Skeletal muscle satellite cell (primary cell): Measurements from ENCODE around the gene KLHL7.
A peak's percentile ranks its signal among the peaks of the same experiment; 100 is the strongest.
"Not testable (repeated sequence)": the region's sequence is repeated elsewhere in the genome, so short reads cannot be mapped to it uniquely, and the experiment has no call there.

ENCODE experiments used
- H3K27me3 ChIP-seq: 2 replicates; pipeline ENCODE4 v1.7.0; 2013; ENCODE audit warnings: low read length; ENCODE audit not compliant: control insufficient read depth, insufficient read depth
- H3K36me3 ChIP-seq: 2 replicates; pipeline ENCODE4 v1.7.0; 2013; ENCODE audit warnings: mild to moderate bottlenecking, control low read depth, low read length; ENCODE audit not compliant: insufficient read depth
- H3K4me1 ChIP-seq: 2 replicates; pipeline ENCODE4 v1.7.0; 2013; ENCODE audit warnings: low read length; ENCODE audit not compliant: control insufficient read depth, insufficient read depth
- H3K4me2 ChIP-seq: 2 replicates; pipeline ENCODE4 v1.7.0; 2013; ENCODE audit warnings: mild to moderate bottlenecking, low read length
- H3K4me3 ChIP-seq: 2 replicates; pipeline ENCODE4 v1.7.0; 2013; ENCODE audit warnings: low read length
- H3K9ac ChIP-seq: 2 replicates; pipeline ENCODE4 v1.7.0; 2013; ENCODE audit warnings: mild to moderate bottlenecking, low read depth, low read length, moderate library complexity
- H3K9me3 ChIP-seq: replicated peaks from 2 replicates; pipeline ENCODE4 v1.7.0; 2013; ENCODE audit warnings: mild to moderate bottlenecking, control low read depth, low read length

KLHL7 gene

DNA sequence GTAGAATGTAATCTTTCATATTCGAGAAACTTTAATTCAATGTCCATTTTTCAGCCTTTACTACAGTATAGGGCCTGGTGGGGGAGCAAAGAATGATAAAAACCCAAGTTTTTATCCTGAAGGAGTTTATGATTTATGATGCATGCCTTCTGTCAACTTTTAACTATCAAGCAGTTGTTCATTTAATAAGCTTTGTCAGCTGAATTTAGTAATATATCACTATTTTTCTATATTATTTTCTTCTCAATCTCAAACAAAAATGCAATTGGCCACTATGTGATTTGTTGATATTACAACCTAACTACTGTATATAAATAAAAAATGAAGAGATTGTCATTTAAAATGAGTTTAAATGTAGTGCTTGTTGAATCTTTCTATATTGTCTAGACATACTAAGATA is 78.7 kb downstream of the KLHL7 start:
- Histone ChIP-seq H3K9ac (peak overlapping the region; percentile 26), H3K9me3 (no peaks in the 10 kb centered on the region), H3K4me1 (peaks cover 18% of the 10 kb centered on the region), H3K27me3 (no peaks in the 10 kb centered on the region), H3K4me3 (no peak overlapping the region), H3K36me3 (peaks cover 41% of the 10 kb centered on the region), H3K4me2 (peak overlapping the region; percentile 85)

DNA sequence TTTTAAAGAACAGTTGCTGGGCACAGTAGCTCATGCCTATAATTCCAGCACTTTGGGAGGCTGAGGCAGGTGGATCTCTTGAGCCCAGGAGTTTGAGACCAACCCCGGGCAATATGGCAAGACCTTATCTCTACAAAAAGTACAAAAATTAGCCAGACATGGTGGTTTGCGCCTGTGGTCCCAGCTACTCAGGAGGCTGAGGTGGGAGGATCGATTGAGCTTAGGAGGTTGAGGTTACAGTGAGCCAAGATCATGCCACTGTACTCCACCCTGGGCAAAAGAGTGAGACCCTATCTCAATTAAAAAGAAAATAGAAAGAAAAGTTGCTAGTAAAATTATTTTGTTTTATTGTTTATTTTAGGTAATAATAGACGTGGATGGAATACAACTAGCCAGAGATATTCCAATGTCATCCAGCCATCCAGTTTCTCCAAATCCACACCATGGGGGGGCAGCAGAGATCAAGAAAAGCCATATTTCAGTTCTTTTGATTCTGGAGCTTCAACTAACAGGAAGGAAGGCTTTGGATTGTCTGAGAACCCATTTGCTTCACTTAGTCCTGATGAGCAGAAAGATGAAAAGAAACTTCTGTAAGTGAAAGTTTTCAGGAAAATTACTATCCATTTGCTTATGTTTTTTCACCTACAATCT is 79.2 kb downstream of the KLHL7 start:
- H3K36me3 ChIP-seq: peaks cover 43% of the 10 kb centered on the region
- no peaks in the 10 kb centered on the region for H3K9me3 ChIP-seq

DNA sequence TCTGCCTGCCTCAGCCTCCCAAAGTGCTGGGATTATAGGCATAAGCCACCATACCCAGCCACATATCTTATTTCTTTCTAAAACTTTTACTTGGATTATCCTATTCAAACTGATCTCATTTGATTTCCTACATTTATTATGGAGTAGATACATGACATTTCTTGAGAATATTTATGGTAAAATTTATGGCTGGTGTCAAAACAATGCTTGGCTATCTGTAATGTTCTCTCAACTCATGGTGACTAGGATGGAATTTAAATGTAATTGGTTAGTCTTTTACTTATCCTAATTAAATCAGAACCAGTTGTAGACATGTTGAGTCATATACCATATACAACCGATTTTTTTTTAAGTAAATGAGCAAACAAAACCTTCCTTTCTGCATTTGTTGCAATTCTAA is 80.4 kb downstream of the KLHL7 start:
- H3K4me3 ChIP-seq: no peak overlapping the region
- H3K9ac ChIP-seq: no peak overlapping the region
- no peaks in the 10 kb centered on the region for H3K9me3 ChIP-seq
- peaks cover 18% of the 10 kb centered on the region for H3K4me1 ChIP-seq
- H3K27me3 ChIP-seq: no peaks in the 10 kb centered on the region
- H3K36me3 ChIP-seq: peaks cover 43% of the 10 kb centered on the region
- H3K4me2 ChIP-seq: no peak overlapping the region

More for the DNA sequence above, 79.2 kb downstream of the KLHL7 start:
- Histone ChIP-seq H3K9ac (no peak overlapping the region), H3K4me3 (no peak overlapping the region), H3K27me3 (no peaks in the 10 kb centered on the region), H3K4me2 (peak overlapping the region; percentile 85), H3K4me1 (peaks cover 18% of the 10 kb centered on the region)

DNA sequence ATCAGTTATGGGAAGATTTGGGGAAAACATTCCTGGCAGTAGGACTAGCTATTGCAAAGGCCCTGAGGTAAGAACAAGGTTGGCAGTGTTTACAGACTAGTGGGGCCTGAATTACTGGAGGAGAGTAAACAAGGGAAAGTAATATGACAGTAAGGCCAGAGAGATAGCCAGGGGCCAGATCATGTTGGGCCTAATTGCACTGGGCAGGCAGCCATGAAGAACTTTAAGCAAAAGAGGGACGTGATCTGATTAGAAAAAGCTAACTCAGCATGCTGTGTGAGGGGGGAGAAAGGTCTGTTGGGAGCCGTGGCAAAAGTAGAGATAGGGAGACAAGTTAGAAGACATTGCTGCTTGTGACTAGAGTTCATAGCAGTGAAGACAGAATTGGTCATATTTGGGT is 85.4 kb downstream of the KLHL7 start:
- no peak overlapping the region for H3K4me3 ChIP-seq
- H3K9me3 ChIP-seq: no peaks in the 10 kb centered on the region
- no peak overlapping the region for H3K9ac ChIP-seq
- H3K36me3 ChIP-seq: peaks cover 57% of the 10 kb centered on the region
- no peaks in the 10 kb centered on the region for H3K27me3 ChIP-seq
- no peak overlapping the region for H3K4me2 ChIP-seq
- no peaks in the 10 kb centered on the region for H3K4me1 ChIP-seq

DNA sequence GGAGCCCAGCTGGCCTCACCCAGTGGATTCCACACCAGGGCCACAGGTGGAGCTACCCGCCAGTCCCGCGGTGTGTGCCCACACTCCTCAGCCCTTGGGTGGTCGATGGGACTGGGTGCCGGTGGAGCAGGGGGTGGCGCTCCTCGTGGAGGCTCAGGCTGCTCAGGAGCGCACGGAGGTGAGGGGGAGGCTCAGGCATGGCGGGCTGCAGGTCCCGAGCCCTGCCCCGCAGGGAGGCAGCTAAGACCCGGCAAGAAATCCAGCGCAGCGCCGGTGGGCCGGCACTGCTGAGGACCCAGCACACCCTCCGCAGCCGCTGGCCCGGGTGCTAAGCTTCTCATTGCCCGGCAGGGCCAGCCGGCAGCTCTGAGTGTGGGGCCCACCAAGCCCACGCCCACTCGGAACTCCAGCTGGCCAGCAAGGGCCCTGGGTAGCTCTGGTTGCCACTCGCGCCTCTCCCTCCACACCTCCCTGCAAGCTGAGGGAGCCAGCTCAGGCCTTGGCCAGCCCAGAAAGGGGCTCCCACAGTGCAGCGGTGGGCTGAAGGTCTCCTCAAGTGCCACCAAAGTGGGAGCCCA is 88.2 kb downstream of the KLHL7 start:
- H3K4me3 ChIP-seq, H3K4me2 ChIP-seq, H3K9ac ChIP-seq, H3K27me3 ChIP-seq, H3K9me3 ChIP-seq, H3K4me1 ChIP-seq: not testable (repeated sequence)
- peaks cover 38% of the 10 kb centered on the region for H3K36me3 ChIP-seq

DNA sequence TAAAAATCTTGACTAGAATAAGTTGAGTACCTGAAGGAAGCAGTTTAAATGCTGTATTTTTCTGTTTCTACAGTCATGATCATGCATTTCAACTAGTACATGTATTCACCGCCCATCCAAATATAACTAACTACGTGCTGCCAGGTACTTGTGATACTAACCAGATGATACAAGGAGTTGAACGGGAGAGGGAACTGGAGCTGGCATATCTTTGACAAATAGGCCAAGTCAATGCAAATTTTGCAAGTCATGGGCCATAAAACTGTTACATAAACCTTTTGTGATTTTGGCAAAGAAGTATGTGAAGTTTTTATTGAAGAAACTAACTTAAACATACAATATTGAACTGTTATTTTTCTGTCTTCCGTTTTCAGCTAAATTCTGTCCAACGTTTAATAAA is 90.7 kb downstream of the KLHL7 start:
- Histone ChIP-seq H3K36me3 (peaks cover 53% of the 10 kb centered on the region), H3K9ac (no peak overlapping the region), H3K4me3 (no peak overlapping the region), H3K4me2 (no peak overlapping the region), H3K27me3 (no peaks in the 10 kb centered on the region), H3K9me3 (no peaks in the 10 kb centered on the region), H3K4me1 (no peaks in the 10 kb centered on the region)

DNA sequence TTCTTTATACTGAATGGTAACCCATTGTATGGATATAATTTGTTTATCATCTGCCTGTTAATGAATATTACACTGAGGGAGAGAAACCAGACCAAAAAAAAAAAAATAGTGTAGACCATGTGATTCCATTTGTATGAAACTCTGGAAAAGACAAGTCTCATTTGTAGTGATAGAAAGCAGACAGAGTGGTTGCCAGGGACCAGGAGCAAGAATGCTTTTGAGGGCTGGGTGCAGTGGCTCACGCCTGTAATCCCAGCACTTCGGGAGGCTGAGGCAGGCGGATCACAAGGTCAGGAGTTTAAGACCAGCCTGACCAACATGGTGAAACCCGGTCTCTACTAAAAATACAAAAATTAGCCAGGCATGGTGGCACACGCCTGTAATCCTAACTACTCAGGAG is 92.2 kb downstream of the KLHL7 start:
- not testable (repeated sequence) for H3K4me2 ChIP-seq, H3K9me3 ChIP-seq, H3K9ac ChIP-seq, H3K4me1 ChIP-seq, H3K27me3 ChIP-seq, H3K4me3 ChIP-seq
- peaks cover 39% of the 10 kb centered on the region for H3K36me3 ChIP-seq

DNA sequence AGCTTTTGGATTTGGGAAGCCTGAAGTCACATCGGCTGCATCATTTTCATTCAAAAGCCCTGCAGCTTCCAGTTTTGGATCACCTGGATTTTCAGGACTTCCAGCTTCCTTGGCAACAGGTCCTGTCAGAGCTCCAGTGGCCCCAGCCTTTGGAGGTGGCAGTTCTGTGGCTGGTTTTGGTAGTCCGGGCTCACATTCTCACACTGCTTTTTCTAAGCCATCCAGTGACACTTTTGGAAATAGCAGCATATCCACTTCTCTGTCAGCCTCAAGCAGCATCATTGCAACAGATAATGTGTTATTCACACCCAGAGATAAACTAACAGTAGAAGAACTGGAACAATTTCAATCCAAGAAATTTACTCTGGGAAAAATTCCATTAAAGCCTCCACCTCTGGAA is 94.7 kb downstream of the KLHL7 start:
- no peak overlapping the region for H3K4me3 ChIP-seq
- no peak overlapping the region for H3K4me2 ChIP-seq
- no peaks in the 10 kb centered on the region for H3K4me1 ChIP-seq
- peaks cover 35% of the 10 kb centered on the region for H3K36me3 ChIP-seq
- no peak overlapping the region for H3K9ac ChIP-seq
- H3K27me3 ChIP-seq: no peaks in the 10 kb centered on the region
- no peaks in the 10 kb centered on the region for H3K9me3 ChIP-seq

DNA sequence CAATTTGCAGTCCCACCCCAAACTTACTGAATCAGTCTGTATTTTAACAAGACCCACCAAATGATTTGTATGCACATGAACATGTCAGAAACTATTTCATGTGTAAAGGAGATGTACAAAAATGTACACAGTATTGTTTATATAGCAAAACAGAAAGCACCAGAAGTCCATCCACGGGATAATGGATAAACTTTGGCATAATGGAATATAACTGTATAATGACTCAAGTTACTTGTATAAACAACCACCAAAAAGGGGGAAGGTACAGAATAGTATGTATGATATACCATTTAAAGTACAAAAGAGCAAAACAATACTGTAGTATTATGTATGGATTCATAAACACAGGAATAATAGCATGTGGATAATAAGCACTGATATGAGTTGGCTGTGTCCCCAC is 98.7 kb downstream of the KLHL7 start:
- Histone ChIP-seq H3K9me3 (no peaks in the 10 kb centered on the region), H3K4me2 (no peak overlapping the region), H3K9ac (no peak overlapping the region), H3K4me1 (no peaks in the 10 kb centered on the region), H3K36me3 (peaks cover 19% of the 10 kb centered on the region), H3K4me3 (no peak overlapping the region), H3K27me3 (no peaks in the 10 kb centered on the region)

DNA sequence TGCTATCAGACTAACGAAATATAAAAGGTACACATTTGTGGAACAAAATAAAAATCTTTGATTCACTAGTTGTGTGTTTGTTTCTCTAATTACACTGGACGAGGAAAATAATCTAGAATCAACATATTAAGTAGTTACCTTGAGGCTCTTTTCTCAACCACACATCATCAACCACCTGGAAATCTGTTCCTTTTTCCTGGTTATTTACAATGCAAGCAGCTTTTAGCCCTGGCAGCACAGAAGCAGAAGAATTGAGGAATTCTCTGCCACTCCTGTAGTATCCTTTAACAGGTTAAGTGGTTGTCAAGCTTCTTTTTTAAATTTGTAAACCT is 100.0 kb downstream of the KLHL7 start:
- no peak overlapping the region for H3K9ac ChIP-seq
- no peaks in the 10 kb centered on the region for H3K4me1 ChIP-seq
- H3K4me2 ChIP-seq: no peak overlapping the region
- no peak overlapping the region for H3K4me3 ChIP-seq
- no peaks in the 10 kb centered on the region for H3K9me3 ChIP-seq
- H3K27me3 ChIP-seq: no peaks in the 10 kb centered on the region
- peaks cover 6% of the 10 kb centered on the region for H3K36me3 ChIP-seq

DNA sequence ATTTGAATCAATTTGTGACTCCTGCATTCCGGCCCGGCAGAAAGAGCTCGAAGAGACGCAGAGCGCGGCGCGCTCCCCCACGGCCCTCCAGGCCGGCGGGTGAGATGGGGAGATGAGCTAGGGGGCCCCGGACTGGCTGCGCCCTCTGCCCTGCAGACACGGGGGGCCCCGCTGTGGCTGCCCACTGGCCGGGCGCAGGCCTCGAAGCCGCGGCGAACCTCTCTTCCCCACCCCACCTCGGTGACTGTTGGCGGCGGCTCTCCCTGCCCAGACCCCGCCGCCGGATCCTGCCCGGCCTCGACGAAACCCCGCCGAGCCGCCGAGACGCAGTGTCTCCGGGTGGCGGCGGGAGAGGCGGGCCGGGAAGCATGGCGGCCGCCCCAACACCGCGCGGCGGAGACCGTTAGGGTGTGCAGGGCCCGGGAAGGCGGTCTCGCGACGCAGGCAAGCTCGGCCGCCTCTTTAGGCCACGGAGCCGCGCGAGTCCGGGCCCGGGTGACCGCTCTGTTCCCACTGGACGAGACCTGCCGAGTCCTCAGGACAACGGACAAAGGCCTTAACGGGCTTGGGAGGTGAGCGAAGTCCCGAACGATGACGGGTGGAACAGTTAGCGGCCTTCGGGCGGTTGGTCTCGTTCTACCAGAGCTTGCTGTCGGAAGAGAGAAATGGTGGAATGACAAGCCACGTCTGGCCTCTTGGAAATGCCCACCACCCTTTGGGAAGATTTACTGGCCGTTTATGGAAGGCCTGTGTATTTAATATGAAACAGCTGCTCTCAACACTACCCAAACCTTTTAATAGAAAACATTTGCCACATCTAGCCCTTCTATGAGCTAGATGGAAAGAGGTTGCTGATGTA is 100.6 kb downstream of the KLHL7 start:
- no peak overlapping the region for H3K4me2 ChIP-seq
- no peak overlapping the region for H3K4me3 ChIP-seq
- no peak overlapping the region for H3K9ac ChIP-seq
- no peaks in the 10 kb centered on the region for H3K9me3 ChIP-seq
- H3K4me1 ChIP-seq: no peaks in the 10 kb centered on the region
- no peaks in the 10 kb centered on the region for H3K27me3 ChIP-seq
- H3K36me3 ChIP-seq: peaks cover under 1% of the 10 kb centered on the region

DNA sequence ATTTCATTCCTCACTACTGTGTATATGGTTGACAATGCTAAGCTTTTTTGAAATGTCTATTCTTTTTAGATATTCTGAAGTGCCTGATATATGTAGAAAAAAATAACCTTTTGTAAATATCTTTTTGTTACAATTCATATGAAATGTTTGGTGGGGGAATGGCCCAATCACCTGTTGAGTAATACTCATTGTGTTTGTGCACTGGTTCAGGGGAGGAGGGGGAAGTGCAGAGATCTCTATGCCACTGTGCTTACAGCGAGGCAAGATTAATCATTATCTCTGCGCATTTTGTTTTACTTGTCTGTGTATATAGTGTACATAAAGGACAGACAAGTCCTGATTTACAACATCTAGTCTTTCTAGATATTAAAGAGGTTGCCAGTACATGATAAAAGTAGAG is 101.4 kb downstream of the KLHL7 start:
- H3K4me2 ChIP-seq: no peak overlapping the region
- no peaks in the 10 kb centered on the region for H3K4me1 ChIP-seq
- no peak overlapping the region for H3K4me3 ChIP-seq
- no peak overlapping the region for H3K9ac ChIP-seq
- H3K27me3 ChIP-seq: peaks cover 2% of the 10 kb centered on the region
- H3K9me3 ChIP-seq: no peaks in the 10 kb centered on the region
- no peaks in the 10 kb centered on the region for H3K36me3 ChIP-seq
